WTC11 (cell line): ENCODE data around the gene KLHL25. TPM values are rescaled to one million over a fixed set of nuclear protein-coding genes. Genes with fewer than 3 reads are reported as not detected.

Experiments
- ATAC-seq: fragments of 200-7000 bp; cut with Tn5 transposase; 2 replicates; pipeline ENCODE4 v1.10.0; 2021; ENCODE audit warnings: mild to moderate bottlenecking, moderate library complexity
- CTCF ChIA-PET: fragments of 300-600 bp; sonication (Branson Sonifier 250); formaldehyde crosslinking; loops from one replicate; lab custom pipeline; 2021; ENCODE audit warnings: antibody characterized with exemption; lab: Charles Lee
- POLR2A ChIA-PET: fragments of 350-600 bp; sonication (Branson Sonifier 250); formaldehyde crosslinking; loops from one replicate; lab custom pipeline; 2021; ENCODE audit warnings: antibody characterized with exemption; lab: Charles Lee
- DNase-seq: peaks from one replicate; pipeline ENCODE4 v3.0.0; 2021; ENCODE audit warnings: low spot score
- H3K27ac Mint-ChIP-seq: 2 replicates; pipeline ENCODE4 v1.8.0; 2021; ENCODE audit warnings: mixed read lengths
- H3K27me3 Mint-ChIP-seq: 2 replicates; pipeline ENCODE4 v1.8.0; 2021; ENCODE audit warnings: low read depth, mild to moderate bottlenecking, moderate library complexity, mixed read lengths
- H3K36me3 Mint-ChIP-seq: 2 replicates; pipeline ENCODE4 v1.8.0; 2021; ENCODE audit warnings: mixed read lengths
- H3K4me1 Mint-ChIP-seq: 2 replicates; pipeline ENCODE4 v1.8.0; 2022; ENCODE audit warnings: mixed read lengths
- H3K4me3 Mint-ChIP-seq: 2 replicates; pipeline ENCODE4 v1.8.0; 2021; ENCODE audit warnings: mild to moderate bottlenecking, moderate library complexity, mixed read lengths
- H3K9me3 Mint-ChIP-seq: 2 replicates; pipeline ENCODE4 v1.8.0; 2021; ENCODE audit warnings: mixed read lengths
- ATF3 ChIP-seq: sonication (generic); formaldehyde crosslinking; conservative IDR thresholded peaks from 2 replicates; pipeline ENCODE4 v1.8.1; 2022; ENCODE audit warnings: mild to moderate bottlenecking, missing genetic modification reagents
- IRF2 ChIP-seq: sonication (generic); formaldehyde crosslinking; IDR thresholded peaks from 2 replicates; pipeline ENCODE4 v1.8.0; 2022; ENCODE audit warnings: low read depth, missing genetic modification reagents, borderline replicate concordance
- SMAD3 ChIP-seq: sonication (generic); formaldehyde crosslinking; IDR thresholded peaks from 2 replicates; pipeline ENCODE4 v1.8.0; 2022; ENCODE audit warnings: missing genetic modification reagents, mild to moderate bottlenecking, borderline replicate concordance
- STAT6 ChIP-seq: sonication (generic); formaldehyde crosslinking; conservative IDR thresholded peaks from 2 replicates; pipeline ENCODE4 v1.8.1; 2023; ENCODE audit warnings: mild to moderate bottlenecking, low read depth, missing genetic modification reagents, moderate library complexity
- ZNF281 ChIP-seq: sonication (generic); formaldehyde crosslinking; IDR thresholded peaks from 2 replicates; pipeline ENCODE4 v1.8.0; 2023; ENCODE audit warnings: mild to moderate bottlenecking, missing genetic modification reagents
- ZNF423 ChIP-seq: fragments of 250-450 bp; sonication (Bioruptor Pico); IDR thresholded peaks from 2 replicates; pipeline ENCODE4 v2.1.2; 2022; ENCODE audit warnings: mild to moderate bottlenecking, moderate library complexity
- ZNF671 ChIP-seq: fragments of 250-450 bp; sonication (Bioruptor Pico); IDR thresholded peaks from 2 replicates; pipeline ENCODE4 v1.8.0; 2021; ENCODE audit warnings: mild to moderate bottlenecking
- total RNA-seq: library from RNA; stranded (reverse); gene quantifications from 3 replicates; pipeline ENCODE4 v1.2.3, GENCODE V29; 2021
- TF ChIP-seq, protein P1 (sequence below): sonication (generic); formaldehyde crosslinking; IDR thresholded peaks from 2 replicates; pipeline ENCODE4 v1.8.0; 2023; ENCODE audit warnings: missing genetic modification reagents, mild to moderate bottlenecking, borderline replicate concordance
- TF ChIP-seq, protein P2 (sequence below): sonication (generic); formaldehyde crosslinking; IDR thresholded peaks from 2 replicates; pipeline ENCODE4 v1.8.0; 2022; ENCODE audit warnings: mild to moderate bottlenecking, missing genetic modification reagents

The KLHL25 gene
- total RNA-seq, 1 experiment from 2014 or later, result 14.1 TPM

GRCh38 chr15:85832394-85832793, 37.7 kb upstream of the KLHL25 start:
- no peaks in the 10 kb centered on the region for H3K27me3 Mint-ChIP-seq
- CTCF ChIA-PET, result interaction anchor here (0.8 to 1.4 kb wide), 2 partner anchors 68 to 92 kb away, joined by 3 to 5 read pairs; no protein-coding TSS in a partner anchor
- no peak overlapping the region for H3K4me3 Mint-ChIP-seq

More at GRCh38 chr15:85832394-85832793, 37.7 kb upstream of the KLHL25 start:
- TF ChIP-seq IRF2 (CRISPR knock-in tag) (no peak), ZNF281 (CRISPR knock-in tag) (no peak), STAT6 (CRISPR knock-in tag) (no peak), ATF3 (CRISPR knock-in tag) (no peak), ZNF423 (CRISPR knock-in tag) (no peak), SMAD3 (no peak), ZNF671 (CRISPR knock-in tag) (no peak)
- TF ChIP-seq, protein P1, sequence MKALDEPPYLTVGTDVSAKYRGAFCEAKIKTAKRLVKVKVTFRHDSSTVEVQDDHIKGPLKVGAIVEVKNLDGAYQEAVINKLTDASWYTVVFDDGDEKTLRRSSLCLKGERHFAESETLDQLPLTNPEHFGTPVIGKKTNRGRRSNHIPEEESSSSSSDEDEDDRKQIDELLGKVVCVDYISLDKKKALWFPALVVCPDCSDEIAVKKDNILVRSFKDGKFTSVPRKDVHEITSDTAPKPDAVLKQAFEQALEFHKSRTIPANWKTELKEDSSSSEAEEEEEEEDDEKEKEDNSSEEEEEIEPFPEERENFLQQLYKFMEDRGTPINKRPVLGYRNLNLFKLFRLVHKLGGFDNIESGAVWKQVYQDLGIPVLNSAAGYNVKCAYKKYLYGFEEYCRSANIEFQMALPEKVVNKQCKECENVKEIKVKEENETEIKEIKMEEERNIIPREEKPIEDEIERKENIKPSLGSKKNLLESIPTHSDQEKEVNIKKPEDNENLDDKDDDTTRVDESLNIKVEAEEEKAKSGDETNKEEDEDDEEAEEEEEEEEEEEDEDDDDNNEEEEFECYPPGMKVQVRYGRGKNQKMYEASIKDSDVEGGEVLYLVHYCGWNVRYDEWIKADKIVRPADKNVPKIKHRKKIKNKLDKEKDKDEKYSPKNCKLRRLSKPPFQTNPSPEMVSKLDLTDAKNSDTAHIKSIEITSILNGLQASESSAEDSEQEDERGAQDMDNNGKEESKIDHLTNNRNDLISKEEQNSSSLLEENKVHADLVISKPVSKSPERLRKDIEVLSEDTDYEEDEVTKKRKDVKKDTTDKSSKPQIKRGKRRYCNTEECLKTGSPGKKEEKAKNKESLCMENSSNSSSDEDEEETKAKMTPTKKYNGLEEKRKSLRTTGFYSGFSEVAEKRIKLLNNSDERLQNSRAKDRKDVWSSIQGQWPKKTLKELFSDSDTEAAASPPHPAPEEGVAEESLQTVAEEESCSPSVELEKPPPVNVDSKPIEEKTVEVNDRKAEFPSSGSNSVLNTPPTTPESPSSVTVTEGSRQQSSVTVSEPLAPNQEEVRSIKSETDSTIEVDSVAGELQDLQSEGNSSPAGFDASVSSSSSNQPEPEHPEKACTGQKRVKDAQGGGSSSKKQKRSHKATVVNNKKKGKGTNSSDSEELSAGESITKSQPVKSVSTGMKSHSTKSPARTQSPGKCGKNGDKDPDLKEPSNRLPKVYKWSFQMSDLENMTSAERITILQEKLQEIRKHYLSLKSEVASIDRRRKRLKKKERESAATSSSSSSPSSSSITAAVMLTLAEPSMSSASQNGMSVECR (CRISPR knock-in tag), result no peak
- TF ChIP-seq, protein P2, sequence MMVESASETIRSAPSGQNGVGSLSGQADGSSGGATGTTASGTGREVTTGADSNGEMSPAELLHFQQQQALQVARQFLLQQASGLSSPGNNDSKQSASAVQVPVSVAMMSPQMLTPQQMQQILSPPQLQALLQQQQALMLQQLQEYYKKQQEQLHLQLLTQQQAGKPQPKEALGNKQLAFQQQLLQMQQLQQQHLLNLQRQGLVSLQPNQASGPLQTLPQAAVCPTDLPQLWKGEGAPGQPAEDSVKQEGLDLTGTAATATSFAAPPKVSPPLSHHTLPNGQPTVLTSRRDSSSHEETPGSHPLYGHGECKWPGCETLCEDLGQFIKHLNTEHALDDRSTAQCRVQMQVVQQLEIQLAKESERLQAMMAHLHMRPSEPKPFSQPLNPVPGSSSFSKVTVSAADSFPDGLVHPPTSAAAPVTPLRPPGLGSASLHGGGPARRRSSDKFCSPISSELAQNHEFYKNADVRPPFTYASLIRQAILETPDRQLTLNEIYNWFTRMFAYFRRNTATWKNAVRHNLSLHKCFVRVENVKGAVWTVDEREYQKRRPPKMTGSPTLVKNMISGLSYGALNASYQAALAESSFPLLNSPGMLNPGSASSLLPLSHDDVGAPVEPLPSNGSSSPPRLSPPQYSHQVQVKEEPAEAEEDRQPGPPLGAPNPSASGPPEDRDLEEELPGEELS, result no peak
- POLR2A ChIA-PET, result no interaction called here
- H3K4me1 Mint-ChIP-seq, result no peaks in the 10 kb centered on the region
- no peaks in the 10 kb centered on the region for H3K36me3 Mint-ChIP-seq
- H3K9me3 Mint-ChIP-seq, result no peaks in the 10 kb centered on the region
- DNase-seq (no peak), ATAC-seq (no peak)
- H3K27ac Mint-ChIP-seq, result no peak overlapping the region
